HL-60/S4 (cell line): ENCODE data around the gene CCL23.
"Not testable (repeated sequence)": the region's sequence is repeated elsewhere in the genome, so short reads cannot be mapped to it uniquely, and the experiment has no call there.

ENCODE experiments used
- in situ Hi-C: fragments of 300-500 bp; cut with MboI; formaldehyde crosslinking; loops from 2 replicates; pipeline ENCODE4 v1.14.3; 2022; ENCODE audit warnings: low sequenced_read_pairs

Gene CCL23

DNA sequence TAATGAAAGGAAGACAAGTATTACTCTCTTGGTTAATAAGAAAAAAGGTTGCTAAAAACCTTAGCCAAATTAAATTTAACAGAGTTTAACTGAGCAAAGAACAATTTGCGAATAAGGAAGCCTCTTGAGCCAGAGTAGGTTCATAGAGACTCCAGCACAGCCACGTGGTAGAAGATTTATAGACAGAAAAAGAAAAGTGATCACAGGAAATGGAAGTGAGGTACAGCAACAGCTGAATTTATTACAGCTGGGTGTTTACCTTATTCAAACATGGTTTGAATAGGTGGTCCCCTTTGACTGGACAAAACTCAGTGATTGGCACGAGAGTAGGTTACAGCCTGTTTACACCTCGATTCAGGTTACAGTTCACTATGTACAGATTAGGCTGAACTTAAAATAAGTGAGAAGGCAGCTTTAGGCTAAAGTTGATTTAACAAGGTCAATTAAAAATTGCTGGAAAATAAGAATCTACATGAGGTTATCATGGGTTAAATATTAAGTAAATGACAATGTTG, 13.1 kb downstream of the CCL23 start:
- in situ Hi-C loops, result no loop called here

GRCh38 chr17:36002631-36003030, 15.1 kb downstream of the CCL23 start:
- in situ Hi-C loops, result no loop called here

DNA sequence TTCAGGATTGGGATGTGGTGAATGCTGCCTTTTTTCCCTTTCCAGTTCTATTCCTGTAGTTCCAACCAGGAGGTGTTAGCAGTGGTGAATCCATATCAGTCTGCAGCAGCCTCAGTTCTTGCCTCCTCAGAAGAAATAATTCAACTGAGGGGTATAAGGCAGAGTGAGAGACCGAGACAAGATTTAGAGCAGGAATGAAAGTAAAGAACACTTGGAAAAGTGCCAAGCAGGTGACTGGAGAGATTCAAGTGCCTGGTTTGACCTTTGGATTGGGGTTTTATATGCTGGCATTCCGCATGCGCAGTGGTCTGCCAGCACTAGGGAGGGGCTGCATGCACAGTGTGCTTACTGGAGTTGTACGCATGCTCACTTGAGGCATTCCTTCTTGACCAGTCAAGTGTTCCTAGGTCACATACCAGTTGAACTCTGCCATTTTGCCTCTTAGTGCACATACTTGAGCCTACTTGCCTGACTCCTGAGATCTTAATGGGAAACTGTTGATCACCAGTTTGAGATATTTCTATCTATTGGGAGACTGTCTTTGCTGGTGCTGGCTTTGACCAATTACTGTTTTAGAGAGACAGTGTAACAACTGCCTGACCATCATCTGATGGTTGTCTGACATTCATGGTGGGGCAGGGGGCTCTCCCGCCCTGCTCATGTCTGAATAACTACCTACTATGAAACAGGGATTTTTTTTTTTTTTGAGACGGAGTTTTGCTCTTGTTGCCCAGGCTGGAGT, 15.7 kb downstream of the CCL23 start:
- in situ Hi-C loops, result no loop called here

GRCh38 chr17:36001110-36001771, 16.5 kb downstream of the CCL23 start, which contains the start of gene CCL15:
Gene CCL15, minus strand, starts transcription at chr17:36001553. Its CDS starts 61 bp downstream, at chr17:36001492.
- in situ Hi-C loops, result no loop called here

DNA sequence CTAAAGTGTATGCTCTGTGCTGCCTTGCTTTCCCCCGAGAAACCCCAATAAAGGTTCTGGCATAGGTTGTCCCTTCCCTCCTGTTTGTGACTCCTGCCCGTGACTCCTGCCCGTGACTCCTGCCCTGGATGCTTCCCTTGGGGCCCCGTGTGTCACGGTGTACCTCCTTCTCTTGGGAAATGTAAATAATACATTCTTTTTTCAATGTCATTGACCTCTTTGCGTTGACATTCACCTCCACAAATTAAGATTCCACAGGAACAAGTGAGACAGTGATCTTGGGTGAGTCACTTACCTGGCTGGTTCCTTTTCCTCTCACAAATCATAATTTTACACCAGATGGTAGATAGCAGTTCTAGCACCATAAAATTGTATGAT, 17.1 kb downstream of the CCL23 start:
- in situ Hi-C loops, result no loop called here

DNA sequence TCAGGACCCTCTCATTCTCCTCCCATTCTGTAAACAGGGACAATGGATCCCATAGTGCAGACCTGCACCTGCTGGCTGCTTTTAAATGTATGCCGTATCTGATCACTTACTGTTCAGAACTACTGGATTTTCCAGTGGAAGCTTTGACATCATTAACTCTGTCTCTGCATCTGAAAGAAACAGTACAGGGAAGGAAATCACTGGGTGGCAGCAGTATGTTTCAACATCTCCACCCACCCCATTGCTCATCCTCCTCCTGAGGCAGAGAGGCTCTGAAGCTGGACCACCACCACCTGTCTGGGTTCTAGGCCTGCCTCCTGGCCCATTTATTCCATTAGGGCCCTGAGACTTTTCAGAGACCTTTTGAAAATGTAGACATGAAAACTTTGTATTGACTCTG, 19.0 kb downstream of the CCL23 start:
- in situ Hi-C loops, result no loop called here

- in situ Hi-C loops, result no loop called here
Observed at GRCh38 chr17:35998018-35998545, 19.7 kb downstream of the CCL23 start.

- in situ Hi-C loops, result not testable (repeated sequence)
Observed at GRCh38 chr17:35995346-35995745, 22.4 kb downstream of the CCL23 start.

GRCh38 chr17:35991075-35991474, 26.7 kb downstream of the CCL23 start:
- in situ Hi-C loops, result no loop called here

DNA sequence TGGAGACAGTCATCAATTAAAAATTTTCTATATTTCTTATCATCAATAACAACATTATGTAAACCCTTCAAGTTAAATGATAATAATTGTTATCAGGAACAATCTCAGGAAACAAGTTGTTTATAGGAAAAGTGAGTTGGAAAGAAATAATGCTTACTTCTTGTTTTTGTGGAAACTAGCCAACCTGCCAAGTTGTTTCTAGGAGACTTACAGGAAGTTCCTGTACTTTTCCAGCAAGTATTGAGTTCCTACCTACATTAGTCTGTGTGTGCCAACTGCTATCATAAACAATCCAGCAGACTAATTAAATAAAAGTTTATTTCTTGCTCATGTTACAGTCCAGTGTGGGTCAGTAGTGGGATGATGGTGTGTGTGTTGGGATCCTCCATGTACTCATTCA, 29.6 kb downstream of the CCL23 start:
- in situ Hi-C loops, result no loop called here

DNA sequence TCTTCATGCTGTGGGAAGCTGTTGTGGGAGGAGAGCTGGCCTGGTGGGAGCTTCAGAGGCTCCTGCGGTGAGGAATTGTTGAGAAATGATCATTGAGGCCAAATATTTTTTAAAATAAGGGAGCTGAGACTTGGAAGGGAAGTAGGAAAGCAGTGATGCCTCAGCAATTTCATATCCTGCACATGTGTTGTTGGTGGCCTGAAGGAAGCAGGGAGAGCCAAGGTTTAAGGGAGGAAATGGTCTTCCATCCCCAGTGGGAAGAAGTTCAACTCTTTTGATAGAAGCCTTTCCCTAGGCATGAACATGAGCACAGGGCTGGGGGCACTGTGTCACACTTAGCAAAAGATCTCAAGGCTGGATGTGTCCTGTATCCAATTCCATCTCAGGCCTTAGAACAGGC, 31.1 kb downstream of the CCL23 start, which contains the start of gene CCL14:
CCL14 (minus strand) TSS at position 87 of the 400 bp plus-strand sequence; CDS start at position 7, 80 bp downstream.
- in situ Hi-C loops, result no loop called here

DNA sequence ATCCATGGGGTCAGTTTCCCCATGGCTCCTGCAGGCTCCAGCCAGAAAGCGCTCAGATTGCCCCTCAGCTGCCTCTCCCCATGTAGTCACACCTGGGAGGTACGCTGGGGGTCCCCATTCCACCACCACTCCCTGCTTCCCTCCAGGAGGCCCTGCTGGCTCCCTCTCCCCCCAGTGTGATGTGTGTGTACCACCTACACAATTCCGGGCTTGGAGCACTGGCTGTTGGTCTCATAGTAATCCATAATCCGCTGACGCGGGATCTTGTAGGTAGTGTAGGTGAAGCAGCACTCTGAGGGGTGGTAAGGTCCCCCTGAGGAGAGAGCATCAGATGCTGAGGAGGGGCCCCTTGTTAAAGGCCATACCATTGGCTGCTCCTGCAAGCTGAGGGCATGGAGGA, 33.6 kb downstream of the CCL23 start:
- in situ Hi-C loops, result no loop called here

DNA sequence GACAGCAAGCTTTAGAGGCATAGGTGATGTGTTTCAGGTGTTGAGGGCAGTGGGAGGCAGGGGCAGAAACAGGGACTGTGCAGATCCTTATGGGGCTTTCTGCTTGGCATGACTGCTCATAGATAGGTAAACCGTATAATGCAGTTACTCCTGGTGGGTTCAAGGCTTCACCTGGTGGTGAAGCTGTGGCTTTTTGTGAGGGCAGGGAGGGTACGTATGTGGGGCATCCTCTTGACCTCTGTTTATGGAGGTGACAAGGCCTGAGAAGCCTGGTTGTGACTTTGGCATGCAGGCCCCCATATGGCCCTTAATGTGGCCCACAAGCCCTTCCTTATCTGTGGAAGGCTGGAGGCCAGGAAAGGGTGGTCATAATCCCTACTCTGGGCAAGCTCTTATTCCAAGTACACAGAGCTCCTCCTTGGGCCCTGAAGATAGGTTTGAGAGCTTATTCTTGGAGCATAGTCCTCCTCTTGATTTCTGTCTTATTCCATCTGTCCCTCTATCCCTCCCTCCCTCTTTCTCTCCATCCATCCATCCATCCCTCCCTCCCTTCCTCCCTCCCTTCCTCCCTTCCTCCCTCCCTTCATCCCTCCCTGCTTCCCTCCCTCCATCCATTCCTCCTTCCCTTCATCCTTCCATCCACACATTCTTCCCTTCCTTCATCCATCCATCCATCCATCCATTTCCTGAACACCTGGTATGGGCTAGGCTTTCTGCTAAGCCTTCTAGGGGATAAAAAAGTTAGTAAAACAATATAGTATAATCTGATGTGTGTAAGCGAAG, 35.2 kb downstream of the CCL23 start:
- in situ Hi-C loops, result no loop called here

GRCh38 chr17:35981908-35982330, 35.9 kb downstream of the CCL23 start:
- in situ Hi-C loops, result no loop called here

- in situ Hi-C loops, result no loop called here
Observed at GRCh38 chr17:35981246-35981645, 36.5 kb downstream of the CCL23 start, which contains the start of gene CCL16. Gene CCL16, minus strand, starts transcription at chr17:35981497. Its CDS starts 77 bp downstream, at chr17:35981420.

GRCh38 chr17:35978346-35978745, 39.4 kb downstream of the CCL23 start:
- in situ Hi-C loops, result loop anchor here (5.0 to 10.0 kb wide), 2 partner anchors 96 to 169 kb away; no protein-coding TSS in a partner anchor

GRCh38 chr17:35977509-35977908, 40.3 kb downstream of the CCL23 start:
- in situ Hi-C loops, result loop anchor here (5.0 to 10.0 kb wide), 2 partner anchors 97 to 170 kb away; no protein-coding TSS in a partner anchor

- in situ Hi-C loops, result loop anchor here (10.0 to 25.0 kb wide), 2 partner anchors 101 to 514 kb away; partner anchors contain the start of gene ZNHIT3
Observed at GRCh38 chr17:35973333-35974260, 44.2 kb downstream of the CCL23 start.

DNA sequence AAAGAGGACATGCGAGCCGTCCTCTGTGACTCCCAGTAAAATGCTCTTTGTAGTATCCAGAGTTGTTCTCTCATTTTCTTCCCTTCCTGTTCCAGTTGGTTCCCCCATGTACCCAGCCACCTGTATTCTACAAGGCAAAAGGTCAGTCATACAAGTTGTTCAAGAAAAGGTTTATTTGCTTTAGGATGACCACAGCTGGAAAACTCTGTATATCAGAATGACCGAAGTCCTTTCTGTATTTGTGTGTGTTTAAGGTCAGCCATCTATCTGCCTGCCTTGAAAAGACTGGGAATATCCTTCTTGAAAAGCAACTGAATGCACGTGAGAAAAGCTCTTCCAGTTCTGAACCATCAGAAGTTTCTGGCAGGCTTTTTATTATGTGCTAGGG, 44.8 kb downstream of the CCL23 start:
- in situ Hi-C loops, result loop anchor here (10.0 to 25.0 kb wide), 2 partner anchors 102 to 514 kb away; partner anchors contain the start of gene ZNHIT3
